ENCODE measurements around the gene MAGI1.

DNA sequence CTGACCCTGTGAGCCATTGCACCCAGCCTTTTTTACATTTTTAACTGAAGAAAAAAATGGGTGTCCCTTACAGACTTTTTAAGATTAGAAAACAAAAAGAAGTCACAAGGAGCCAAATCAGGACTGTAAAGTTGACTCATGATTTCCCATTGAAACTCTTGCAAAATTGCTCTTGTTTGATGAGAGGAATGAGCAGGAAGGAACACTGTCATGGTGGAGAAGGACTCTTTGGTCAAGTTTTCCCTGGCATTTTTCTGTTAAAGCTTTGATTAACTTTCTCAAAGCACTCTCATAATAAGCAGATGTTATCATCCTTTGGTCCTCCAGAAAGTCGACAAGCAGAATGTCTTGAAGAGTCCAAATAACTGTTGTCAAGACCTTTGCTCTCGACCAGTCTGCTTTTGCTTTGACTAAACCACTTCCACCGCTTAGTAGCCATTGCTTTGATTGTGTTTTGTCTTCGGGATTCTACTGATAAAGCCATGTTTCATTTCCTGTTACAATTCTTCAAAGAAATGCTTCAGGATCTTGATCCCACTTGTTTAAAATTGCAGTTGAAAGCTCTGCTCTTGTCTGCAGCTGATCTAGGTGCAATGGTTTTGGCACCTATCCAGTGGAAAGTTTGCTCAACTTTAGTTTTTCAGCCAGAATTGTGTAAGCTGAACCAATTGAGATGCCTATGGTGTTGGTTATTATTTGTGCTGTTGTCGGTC lies 369.4 kb downstream of the MAGI1 start:
- TF ChIP-seq CTCF (IDR thresholded peaks at IDR 0.05) = no peak
- TF ChIP-seq EZH2 (IDR thresholded peaks at IDR 0.05; ENCODE audit: borderline replicate concordance, insufficient read depth, low read depth, low read length, poor library complexity, severe bottlenecking) = no peak
